ENCODE measurements around the gene THRB.

Gene THRB

DNA sequence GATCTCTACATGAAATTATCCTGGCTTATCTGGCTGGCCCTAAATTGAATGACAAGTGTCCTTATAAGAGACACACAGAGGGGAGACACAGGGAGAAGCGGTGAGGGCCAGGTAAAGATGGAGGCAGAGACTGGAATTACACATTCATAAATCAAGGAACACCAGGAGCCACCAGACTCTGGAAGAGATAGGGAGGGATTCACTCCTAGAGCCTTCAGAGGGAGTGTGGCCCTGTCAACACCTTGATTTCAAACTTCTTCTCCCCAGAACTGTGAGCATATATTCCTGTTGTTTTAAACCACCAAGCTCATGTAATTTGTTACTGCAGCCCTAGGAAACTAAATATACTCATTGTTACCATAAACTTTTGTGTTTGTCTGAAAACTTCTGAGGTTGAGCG is 193.7 kb downstream of the THRB start:
- no peak for DNase-seq

GRCh38 chr3:24299806-24300626 is 194.6 kb downstream of the THRB start:
- DNase-seq: no peak

DNA sequence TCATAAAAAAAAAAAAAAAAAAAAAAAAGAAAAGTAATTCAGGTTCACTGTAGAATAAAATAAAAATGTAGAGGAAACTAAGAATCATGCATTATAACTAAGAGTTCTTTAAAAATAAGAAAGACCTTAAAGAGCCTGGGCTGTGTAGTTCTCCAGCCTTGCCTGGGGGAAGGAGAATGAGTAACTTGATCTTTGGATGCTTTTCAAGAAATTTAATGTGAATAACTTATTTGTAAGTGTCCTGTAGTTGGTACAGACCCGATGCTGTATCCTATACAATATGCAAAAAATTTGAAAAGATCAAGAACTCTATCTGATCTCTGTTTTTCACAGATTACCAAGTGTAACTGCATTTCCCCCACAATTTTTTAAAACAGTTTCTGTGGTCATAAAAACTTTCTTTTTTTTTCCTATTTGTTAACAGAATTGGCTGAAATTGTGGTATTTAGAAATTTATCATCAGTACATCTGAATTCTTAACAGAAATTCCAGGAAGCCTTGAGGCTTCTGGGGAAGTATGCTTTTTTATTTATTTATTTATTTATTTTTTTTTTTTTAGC is 195.3 kb downstream of the THRB start:
- DNase-seq: no peak

GRCh38 chr3:24296441-24297205 is 198.0 kb downstream of the THRB start:
- no peak for DNase-seq

DNA sequence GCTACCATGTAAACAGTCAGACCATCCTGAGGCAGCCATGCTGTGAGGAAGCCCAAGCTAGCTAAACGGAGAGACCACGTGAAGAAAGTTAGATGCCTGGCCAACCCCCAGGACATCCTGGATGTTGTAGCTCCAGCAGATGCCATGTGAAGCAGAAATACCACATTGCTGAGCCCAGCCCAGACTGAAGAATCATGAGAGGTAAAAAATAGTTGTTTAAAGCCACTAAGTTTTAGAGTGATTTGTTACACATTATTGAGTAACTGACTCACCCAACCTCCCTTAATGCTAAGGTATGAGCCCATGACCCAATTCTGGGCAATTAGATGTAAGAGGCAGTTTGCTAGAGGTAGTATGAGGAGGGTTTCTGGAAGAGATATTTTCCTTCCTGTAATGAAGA is 200.5 kb downstream of the THRB start:
- DNase-seq: no peak

- DNase-seq: no peak
These were observed 203.0 kb downstream of the THRB start for GRCh38 chr3:24291646-24292045.

GRCh38 chr3:24290596-24290995 is 204.1 kb downstream of the THRB start:
- DNase-seq: no peak

- DNase-seq: peak; percentile 70
These were observed 206.0 kb downstream of the THRB start for GRCh38 chr3:24288496-24289236.

DNA sequence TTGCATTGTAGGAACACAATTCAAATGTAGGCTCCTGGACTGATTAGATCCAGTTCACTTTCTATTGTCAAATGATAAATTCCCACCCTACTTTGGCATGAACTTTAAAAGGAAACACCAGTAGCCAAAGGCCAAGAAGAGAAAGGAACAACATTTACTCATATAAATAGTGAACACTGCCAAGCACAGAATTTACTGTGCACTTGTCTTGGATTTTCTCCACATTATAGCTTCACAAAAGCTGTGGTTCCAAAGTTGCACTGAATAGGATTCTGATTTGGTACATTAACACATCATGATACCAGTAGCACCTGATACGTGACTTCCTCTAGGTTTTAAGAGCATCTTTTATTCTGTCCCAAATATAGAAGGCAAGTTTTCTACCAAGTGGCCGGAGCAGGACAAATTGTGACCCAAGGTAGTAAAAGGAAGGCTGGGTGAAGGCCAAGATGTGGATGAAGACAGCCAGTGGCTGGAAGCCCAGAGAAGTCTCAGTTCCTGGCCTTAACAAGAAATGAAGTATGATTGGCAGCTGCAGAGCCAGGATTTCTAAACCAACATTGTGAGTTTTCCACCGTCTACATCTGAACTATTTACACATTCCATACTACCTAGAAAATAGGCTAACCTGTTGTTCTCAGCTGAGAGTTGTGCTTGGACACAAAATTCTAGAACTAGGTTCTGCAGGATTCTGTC is 206.7 kb downstream of the THRB start:
- peak; percentile 51 for DNase-seq

- no peak for DNase-seq
These were observed 208.2 kb downstream of the THRB start for GRCh38 chr3:24286405-24286804.

GRCh38 chr3:24278543-24278942 is 216.1 kb downstream of the THRB start:
- no peak for DNase-seq

DNA sequence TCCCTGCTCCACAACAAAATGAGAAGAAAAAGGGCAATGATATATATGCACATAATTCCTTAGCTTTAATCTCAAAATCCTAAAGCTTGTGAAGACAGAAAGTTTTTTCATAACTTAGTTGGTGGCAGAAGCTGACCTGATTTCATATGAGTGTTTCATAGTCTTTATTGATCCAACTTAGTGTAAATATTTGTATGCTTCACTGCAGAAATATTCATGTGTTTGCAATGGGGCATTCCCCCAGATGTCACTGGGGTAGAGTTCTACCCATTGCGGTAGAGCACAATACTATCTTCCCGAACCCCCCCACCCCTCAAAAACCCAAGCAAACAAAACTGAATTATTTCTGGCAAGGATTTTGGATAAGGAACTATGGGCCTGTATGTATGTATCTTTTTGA is 221.2 kb downstream of the THRB start:
- no peak for DNase-seq

DNA sequence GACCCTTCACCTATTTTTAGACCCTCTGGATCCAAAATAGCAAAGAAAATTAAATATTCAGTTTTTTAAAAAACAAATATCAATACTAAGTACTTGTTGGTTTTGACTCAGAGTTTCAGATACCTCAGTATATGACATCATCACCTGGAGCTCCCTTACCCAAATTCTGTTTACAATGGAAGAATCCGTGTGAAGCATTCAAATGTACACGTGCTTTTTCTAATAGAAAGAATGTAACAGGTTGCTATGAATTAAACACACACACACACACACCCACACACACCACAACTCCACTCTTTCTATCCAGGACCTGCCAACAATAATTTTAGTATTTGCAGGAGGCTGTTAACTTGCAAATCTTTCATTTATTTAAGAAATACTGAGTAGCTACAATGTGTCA is 221.8 kb downstream of the THRB start:
- DNase-seq: no peak

DNA sequence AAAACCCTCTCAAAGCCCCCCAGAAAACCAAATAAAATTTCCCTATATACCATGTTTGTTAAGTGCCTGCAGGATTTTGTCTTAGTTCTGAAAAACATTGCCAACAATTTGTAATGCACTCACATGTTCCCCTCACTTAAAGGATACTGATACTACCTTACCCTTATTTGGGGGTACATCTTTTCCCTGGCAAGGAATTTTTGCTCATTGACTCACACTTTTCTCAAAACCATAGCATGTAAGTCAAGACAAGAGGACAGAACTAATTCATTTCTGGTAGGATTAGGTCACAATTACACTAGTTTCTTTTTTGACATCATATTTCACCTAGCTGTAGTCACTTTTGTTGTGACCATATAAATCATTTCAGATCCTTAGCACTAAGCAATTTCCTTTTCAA is 222.2 kb downstream of the THRB start:
- no peak for DNase-seq

- no peak for DNase-seq
These were observed 223.4 kb downstream of the THRB start for GRCh38 chr3:24271228-24271627.

DNA sequence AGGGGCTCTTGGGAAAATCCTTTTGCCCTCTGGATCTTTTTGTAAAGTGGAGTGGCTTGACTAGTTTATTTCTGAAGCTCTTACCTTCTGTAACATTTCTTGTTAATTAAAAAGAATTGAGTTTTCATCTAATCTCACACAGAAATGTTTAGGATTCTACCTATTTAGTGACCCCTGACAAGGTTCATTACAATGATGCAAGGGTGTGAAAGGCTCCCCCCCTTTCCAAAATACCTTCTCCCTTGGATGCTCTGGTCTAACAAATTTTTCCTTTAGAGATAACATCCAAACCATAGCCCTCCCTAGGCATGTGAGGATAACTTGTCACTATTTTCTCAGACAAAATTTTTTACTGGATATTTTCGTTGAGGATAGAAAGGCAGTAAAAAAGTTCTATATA is 223.9 kb downstream of the THRB start:
- DNase-seq: no peak

- DNase-seq: no peak
These were observed 224.4 kb downstream of the THRB start for GRCh38 chr3:24270204-24270691.

- DNase-seq: no peak
These were observed 229.9 kb downstream of the THRB start for GRCh38 chr3:24264748-24265158.

- no peak for DNase-seq
These were observed 230.6 kb downstream of the THRB start for GRCh38 chr3:24264011-24264410.

DNA sequence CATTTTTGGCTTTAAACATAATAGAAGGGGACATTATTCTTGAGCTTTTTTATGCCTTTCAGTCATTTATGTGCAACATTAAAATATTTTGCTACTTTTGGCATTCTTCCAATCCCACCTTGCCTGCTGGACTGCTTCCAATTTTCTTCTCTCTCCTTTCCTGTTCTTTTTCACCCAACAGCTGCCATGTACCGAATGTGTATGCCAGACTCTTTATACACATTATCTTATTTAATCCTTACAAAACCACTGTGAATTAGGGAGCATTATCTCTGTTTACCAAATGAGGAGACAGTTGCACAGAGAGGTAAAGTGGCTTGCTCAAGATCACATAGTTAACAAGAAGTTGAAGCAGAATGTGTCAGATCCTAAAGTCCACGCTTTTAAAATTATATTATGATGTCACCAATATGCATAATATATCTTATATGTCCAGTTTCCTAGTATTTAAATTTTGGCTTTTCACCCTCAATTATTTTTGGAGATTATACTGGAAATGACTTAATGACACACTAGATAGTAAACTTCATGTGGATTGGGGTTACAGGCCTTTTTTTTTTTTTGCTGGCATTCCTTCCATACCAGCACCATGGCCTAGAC is 231.5 kb downstream of the THRB start:
- DNase-seq: no peak

- no peak for DNase-seq
These were observed 233.1 kb downstream of the THRB start for GRCh38 chr3:24261521-24261920.

- DNase-seq: no peak
These were observed 234.6 kb downstream of the THRB start for GRCh38 chr3:24259901-24260512.
